Activated CD4-positive, alpha-beta T cell treated with anti-CD3 and anti-CD28 coated beads, Interleukin-2, amount 50 U/mL, for 4 hours (primary cell): ENCODE measurements around the gene PIEZO2.
"Not testable (repeated sequence)": the region's sequence is repeated elsewhere in the genome, so short reads cannot be mapped to it uniquely, and the experiment has no call there.

Source experiments
- DNase-seq, 2 experiments: peaks; one replicate each; pipeline ENCODE4 v3.0.0-alpha.2; 2020

Gene PIEZO2

DNA sequence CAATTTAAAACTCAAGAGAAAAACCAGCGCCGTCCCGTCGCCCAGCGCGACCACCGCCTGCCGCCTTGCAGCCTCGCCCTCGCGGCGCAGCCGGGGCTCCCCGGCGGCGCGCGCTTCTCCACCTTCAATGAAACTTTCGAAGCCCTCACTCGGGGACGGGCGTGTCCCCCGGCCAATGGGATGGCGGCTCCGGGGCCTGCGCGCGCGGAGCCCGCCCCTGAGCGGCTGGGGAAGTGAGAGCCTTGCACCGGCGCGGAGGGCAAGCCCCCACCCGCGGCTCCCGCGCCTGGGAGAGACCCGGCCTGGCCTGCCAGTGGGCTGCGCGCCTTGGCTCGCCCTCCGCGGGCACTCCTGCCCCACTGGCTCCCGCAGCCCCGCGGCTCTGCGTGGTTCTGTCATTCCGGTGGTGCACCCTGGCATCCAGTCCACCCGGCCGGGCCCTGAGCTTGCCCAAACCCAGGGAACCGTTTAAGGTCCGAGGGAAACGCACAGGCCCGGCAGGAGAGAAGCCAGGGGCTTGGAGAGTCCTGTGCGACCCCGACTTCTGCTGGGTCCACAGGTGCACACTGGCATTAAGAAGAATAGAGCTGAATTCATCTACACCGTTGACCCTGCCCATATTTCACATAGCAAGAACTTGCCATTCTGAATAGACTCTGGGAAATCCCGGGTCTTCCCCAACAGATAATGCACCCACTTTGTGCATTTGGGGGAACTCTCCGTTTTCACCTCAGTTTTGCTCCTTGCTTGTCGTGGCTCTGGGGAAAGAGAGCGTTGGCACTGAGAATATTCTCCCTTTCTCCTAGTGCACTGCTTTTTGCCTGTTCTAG, at the start of gene PIEZO2:
Gene PIEZO2, minus strand, starts transcription at position 129 of the 830 bp plus-strand sequence. CDS start 981 bp downstream, outside the sequence.
- DNase-seq, result no peak

- no peak for DNase-seq
Measured at GRCh38 chr18:11183637-11184036, 34.3 kb upstream of the PIEZO2 start.

- not testable (repeated sequence) for DNase-seq
Measured at GRCh38 chr18:11181629-11182028, 32.3 kb upstream of the PIEZO2 start.

- no peak for DNase-seq
Measured at GRCh38 chr18:11179959-11180519, 30.7 kb upstream of the PIEZO2 start.

DNA sequence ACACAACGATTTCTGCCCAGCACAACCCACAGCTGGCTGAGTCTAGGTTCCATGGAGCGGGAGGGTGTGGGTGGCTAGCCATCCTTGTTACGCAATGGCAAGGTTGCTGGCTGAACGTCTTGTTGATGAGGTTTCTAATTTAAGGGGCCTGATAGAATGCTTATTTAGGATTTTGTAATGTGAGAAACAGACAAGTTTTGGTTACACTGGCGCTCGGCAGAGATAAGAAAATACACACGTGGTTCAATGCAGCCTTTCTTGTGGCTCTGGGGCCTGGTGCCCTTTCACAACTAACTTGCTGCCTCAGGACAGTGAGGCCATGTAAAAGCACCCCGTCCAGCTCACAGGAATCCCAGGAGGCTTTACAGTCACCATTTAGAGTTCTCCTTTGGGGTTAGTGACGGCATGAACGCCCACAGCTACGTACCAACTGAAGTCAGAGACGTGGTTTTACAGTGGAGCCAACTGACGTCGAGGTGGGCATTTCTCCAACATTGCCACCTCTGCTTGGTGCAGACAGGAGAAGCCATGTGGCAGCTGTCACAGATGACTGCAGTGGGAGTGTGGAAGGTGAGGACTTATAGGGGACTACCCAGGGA, 29.7 kb upstream of the PIEZO2 start:
- DNase-seq, result no peak

DNA sequence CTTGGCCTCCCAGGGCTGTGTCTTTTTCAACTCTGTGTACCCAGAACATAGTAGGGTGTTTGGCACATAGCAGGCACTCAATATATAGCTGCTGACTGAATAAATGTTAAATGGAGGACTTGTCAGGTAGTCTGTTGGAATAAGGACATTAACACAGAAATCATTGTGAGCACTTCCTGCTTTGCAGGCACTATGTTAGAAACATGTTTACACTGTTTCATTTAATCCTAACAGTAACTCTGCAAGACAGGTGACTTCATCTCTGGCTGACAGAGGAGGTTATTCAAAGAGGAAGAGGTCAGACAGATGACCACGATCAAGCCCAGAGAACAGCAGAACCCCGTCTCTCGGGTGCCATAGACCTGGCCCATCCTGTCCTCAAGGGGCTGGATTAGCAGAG, 28.0 kb upstream of the PIEZO2 start:
- DNase-seq, result no peak

DNA sequence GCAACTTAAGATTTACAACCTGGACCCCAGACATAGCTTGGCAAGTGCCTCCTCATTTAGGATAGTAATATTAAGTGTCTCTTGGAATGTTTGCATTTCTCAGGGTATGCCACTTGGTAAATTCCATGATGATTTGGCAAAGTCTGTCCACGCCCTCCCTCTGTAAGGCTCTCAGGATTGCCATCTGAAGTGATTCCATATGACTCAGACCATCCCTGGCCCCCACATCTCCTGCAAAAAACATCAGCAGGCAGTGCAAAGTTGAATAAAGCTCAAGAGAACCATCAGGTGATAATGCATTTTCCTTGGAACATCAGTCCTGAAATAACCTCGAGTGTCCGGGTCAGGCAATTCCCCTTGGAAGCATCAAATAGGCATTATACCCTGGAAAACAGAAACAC, 27.1 kb upstream of the PIEZO2 start:
- no peak for DNase-seq

DNA sequence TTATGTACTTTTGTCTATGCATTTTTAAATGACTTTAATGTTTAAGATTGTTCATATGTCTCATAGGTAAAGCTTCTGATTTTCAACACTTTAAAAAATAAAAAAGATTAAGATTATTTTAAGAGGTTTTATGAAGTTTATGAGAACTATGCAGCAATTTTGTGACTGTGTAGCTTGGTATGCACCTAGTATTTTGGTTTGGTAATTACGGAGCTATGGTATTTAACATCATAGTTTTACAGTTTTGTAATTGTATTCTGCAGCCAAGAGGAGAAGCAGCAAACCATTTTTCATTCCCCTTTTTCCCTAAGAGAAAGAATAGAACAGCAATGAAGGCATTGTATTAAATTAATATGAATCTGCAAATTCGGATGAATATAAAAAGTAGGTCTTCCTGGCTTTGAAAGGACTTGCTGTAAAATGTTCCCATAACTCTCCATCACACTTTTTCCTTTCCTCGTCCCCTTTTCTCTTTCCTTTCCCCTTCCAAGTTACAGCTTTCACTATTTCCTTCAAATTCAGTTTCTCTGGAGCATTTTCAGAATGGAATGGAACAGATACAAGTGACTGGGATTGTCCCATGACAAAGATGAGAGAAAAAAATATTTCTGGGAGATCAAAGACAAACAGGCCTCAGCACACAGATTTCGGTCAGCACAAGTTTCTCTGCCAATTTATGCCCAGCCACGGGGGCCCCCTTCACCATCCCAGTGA, 26.1 kb upstream of the PIEZO2 start:
- no peak for DNase-seq

DNA sequence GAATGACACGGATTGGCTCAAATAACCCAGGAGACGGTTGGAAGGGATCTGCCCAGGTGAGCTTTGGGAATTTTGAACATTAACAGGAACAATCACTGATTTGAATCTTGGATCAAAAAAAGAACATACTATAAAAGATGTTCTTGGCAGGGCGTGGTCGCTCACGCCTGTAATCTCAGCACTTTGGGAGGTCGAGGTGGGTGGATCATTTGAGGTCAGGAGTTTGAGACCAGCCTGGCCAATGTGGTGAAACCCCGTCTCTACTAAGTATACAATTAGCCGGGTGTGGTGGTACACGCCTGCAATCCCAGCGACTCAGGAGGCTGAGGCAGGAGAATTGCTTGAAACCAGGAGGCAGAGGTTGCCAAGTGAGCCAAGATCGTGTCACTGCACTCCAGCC, 24.8 kb upstream of the PIEZO2 start:
- not testable (repeated sequence) for DNase-seq

- no peak for DNase-seq
Measured at GRCh38 chr18:11167778-11168177, 18.4 kb upstream of the PIEZO2 start.

DNA sequence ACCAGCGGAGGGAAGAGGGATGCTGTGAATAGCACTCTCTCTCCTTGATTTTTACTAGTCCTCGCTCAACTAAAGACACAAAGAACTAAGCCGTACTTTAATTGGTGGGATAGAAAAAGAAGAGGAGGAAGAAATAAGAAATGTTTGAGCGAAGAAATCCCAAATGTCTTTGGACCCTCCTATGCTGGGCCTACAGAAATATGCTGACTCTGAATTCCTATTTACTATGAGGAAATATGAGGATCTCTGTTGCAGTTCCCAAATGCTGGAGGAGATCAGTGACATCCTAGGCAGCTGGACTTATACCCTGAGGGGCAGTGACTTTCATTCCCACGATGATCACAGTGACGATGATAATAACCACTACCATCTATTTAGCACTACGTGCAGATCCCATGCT, 16.6 kb upstream of the PIEZO2 start:
- DNase-seq, result no peak

DNA sequence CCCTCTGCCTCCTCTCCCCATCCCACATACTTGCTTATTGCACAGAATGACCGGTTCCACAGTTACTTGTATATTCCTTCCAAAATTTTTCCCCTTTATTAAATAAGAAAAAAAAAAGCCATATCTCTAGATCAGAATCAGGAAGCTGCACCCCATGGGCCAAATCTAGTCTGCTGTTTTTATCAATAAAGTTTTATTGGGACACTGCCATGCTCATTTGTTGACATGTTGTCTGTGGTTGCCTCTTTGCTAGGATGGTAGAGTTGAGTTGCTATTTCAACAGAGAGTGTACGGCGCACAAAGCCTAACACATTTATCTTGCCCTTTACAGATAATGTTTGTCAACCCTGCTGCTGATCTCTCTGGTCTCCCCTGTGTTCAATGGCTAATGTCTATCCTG, 15.8 kb upstream of the PIEZO2 start:
- no peak for DNase-seq

DNA sequence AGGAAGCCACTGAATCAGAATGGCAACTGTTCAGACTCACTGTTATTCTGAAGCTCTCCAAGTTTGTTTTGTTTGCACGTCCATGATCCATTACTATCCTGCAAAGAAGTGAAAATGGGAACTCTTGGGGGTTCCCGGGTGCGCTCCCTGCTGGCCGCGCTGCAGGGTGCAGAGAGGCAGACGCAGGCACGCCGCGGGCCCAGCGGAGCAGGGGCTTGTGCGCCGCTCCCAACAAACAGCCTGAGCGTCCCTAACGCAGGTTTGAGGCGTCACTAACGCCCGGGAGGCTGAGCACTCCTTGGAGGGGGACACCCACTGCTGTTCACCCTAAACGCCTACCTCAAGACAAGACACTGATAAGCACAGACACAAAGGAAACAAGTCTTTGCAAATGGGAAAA, 14.3 kb upstream of the PIEZO2 start:
- DNase-seq, result no peak

DNA sequence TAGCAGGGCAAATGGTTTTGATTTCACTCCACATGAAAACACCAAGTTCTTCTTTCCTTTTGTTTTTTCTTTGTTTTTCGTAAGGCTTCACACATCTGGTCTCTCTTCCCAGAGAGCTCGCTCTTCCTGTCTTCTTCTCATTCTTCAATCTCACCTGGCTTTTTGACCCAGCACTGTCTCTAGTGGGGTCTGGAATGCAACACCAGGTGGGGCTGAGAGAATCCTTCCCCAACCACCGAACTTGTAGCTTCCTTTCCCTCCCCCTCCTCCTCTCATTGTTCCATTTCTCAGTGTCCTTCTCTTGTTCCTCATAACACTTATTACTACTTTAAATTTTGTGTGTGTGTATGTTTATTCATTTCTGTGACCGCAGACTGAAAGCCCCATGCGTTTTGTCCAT, 13.5 kb upstream of the PIEZO2 start:
- no peak for DNase-seq

- no peak for DNase-seq
Measured at GRCh38 chr18:11162462-11162861, 13.1 kb upstream of the PIEZO2 start.

GRCh38 chr18:11160313-11160712, 10.9 kb upstream of the PIEZO2 start:
- no peak for DNase-seq

- no peak for DNase-seq
Measured at GRCh38 chr18:11159844-11160243, 10.5 kb upstream of the PIEZO2 start.

- no peak for DNase-seq
Measured at GRCh38 chr18:11156978-11157377, 7.6 kb upstream of the PIEZO2 start.

- DNase-seq, result no peak
Measured at GRCh38 chr18:11155034-11155759, 5.8 kb upstream of the PIEZO2 start.

DNA sequence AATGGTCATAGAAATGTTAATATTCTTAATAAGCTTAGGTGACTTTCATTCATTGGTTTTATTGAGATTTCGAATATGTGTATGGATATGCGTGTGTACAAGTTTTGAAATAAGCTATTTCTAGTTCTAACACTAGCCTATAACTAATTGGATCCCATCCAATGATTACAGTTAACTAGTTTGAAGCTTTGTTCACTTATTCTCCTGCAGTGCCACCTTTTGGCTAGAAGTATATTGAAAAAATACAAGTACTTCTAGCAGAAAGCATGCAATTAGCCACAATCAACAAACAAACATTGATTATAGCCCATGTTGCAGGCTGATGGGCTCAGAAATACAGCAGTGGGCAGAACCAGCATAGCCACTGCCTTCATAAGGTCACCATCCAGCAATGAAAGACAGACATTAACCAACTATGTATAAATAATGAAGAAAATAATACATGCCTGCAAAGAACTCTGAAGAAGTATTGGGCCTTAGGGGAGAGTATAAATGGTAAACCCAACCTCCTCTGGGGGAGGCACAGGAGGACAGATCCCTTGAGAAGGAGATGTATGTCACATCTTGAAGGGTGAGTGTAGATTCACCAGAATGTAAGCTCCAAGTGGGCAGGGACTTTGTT, 5.1 kb upstream of the PIEZO2 start:
- DNase-seq, result no peak

GRCh38 chr18:11153097-11153496, 3.7 kb upstream of the PIEZO2 start:
- DNase-seq, result no peak

GRCh38 chr18:11150271-11150615, 874 bp upstream of the PIEZO2 start:
- DNase-seq, result no peak
